Panc1 (cell line): ENCODE measurements around the gene FAM76B.

Source experiments
- POLR2AphosphoS5 ChIP-seq: IDR thresholded peaks from 2 replicates; pipeline ENCODE4 v1.6.1; 2012; ENCODE audit warnings: mild to moderate bottlenecking, low read depth, low read length, moderate library complexity
- SIN3A ChIP-seq: IDR thresholded peaks from 2 replicates; pipeline ENCODE4 v1.6.1; 2012; ENCODE audit warnings: low read depth, mild to moderate bottlenecking, low read length, moderate library complexity, borderline replicate concordance; ENCODE audit not compliant: insufficient read depth
- TCF7L2 ChIP-seq: IDR thresholded peaks from 2 replicates; pipeline ENCODE4 v1.6.1; 2011; ENCODE audit warnings: mild to moderate bottlenecking, low read depth, low read length, inconsistent platforms
- TF ChIP-seq, protein P1 (sequence below): fragments of 450-650 bp; IDR thresholded peaks from 2 replicates; pipeline ENCODE4 v1.5.1; 2017; ENCODE audit warnings: mild to moderate bottlenecking
- TF ChIP-seq, protein P2 (sequence below), 2 experiments: IDR thresholded peaks; 2 replicates each; pipeline ENCODE4 v1.6.1; 2011 to 2012; ENCODE audit warnings: low read depth in 2 of 2, control low read depth in 1 of 2, low read length in 1 of 2, mild to moderate bottlenecking in 1 of 2, moderate library complexity in 1 of 2; ENCODE audit not compliant: insufficient read depth in 1 of 2

DNA sequence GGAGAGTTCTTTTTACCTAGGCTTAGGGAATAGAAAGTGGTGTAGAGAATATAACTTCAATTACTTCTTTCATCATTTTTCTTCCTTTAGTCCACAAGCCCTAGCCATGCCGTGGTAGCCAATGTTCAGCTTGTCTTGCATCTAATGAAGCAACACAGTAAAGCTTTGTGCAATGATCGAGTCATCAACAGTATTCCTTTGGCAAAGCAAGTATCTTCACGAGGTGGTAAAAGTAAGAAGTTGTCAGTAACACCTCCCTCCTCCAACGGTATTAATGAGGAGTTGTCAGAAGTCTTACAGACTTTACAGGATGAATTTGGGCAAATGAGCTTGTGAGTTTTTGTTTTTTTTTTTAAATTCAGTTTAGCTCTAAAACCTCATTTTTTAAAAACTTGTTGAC, 38.1 kb upstream of the FAM76B start:
- TF ChIP-seq, protein P1, sequence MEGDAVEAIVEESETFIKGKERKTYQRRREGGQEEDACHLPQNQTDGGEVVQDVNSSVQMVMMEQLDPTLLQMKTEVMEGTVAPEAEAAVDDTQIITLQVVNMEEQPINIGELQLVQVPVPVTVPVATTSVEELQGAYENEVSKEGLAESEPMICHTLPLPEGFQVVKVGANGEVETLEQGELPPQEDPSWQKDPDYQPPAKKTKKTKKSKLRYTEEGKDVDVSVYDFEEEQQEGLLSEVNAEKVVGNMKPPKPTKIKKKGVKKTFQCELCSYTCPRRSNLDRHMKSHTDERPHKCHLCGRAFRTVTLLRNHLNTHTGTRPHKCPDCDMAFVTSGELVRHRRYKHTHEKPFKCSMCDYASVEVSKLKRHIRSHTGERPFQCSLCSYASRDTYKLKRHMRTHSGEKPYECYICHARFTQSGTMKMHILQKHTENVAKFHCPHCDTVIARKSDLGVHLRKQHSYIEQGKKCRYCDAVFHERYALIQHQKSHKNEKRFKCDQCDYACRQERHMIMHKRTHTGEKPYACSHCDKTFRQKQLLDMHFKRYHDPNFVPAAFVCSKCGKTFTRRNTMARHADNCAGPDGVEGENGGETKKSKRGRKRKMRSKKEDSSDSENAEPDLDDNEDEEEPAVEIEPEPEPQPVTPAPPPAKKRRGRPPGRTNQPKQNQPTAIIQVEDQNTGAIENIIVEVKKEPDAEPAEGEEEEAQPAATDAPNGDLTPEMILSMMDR, result no peak
- TF ChIP-seq POLR2AphosphoS5 (no peak), SIN3A (no peak), TCF7L2 (no peak)
- TF ChIP-seq, protein P2, sequence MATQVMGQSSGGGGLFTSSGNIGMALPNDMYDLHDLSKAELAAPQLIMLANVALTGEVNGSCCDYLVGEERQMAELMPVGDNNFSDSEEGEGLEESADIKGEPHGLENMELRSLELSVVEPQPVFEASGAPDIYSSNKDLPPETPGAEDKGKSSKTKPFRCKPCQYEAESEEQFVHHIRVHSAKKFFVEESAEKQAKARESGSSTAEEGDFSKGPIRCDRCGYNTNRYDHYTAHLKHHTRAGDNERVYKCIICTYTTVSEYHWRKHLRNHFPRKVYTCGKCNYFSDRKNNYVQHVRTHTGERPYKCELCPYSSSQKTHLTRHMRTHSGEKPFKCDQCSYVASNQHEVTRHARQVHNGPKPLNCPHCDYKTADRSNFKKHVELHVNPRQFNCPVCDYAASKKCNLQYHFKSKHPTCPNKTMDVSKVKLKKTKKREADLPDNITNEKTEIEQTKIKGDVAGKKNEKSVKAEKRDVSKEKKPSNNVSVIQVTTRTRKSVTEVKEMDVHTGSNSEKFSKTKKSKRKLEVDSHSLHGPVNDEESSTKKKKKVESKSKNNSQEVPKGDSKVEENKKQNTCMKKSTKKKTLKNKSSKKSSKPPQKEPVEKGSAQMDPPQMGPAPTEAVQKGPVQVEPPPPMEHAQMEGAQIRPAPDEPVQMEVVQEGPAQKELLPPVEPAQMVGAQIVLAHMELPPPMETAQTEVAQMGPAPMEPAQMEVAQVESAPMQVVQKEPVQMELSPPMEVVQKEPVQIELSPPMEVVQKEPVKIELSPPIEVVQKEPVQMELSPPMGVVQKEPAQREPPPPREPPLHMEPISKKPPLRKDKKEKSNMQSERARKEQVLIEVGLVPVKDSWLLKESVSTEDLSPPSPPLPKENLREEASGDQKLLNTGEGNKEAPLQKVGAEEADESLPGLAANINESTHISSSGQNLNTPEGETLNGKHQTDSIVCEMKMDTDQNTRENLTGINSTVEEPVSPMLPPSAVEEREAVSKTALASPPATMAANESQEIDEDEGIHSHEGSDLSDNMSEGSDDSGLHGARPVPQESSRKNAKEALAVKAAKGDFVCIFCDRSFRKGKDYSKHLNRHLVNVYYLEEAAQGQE (IDR thresholded peaks at IDR 0.05; ENCODE audit: insufficient read depth in 1 of 2, low read depth in 2 of 2, low read length in 1 of 2), result no peak
